ENCODE results near the gene CYP11A1. TPM values are rescaled to one million over a fixed set of nuclear protein-coding genes. Genes with fewer than 3 reads are reported as not detected.

CYP11A1 gene
- total and polyA plus RNA-seq, 10 of the 15 experiments (the other 5 are each of a cell fraction or from before 2014, with no cell fraction given): 0.11 to 1.2 (median 0.23) TPM; not detected in 5

DNA sequence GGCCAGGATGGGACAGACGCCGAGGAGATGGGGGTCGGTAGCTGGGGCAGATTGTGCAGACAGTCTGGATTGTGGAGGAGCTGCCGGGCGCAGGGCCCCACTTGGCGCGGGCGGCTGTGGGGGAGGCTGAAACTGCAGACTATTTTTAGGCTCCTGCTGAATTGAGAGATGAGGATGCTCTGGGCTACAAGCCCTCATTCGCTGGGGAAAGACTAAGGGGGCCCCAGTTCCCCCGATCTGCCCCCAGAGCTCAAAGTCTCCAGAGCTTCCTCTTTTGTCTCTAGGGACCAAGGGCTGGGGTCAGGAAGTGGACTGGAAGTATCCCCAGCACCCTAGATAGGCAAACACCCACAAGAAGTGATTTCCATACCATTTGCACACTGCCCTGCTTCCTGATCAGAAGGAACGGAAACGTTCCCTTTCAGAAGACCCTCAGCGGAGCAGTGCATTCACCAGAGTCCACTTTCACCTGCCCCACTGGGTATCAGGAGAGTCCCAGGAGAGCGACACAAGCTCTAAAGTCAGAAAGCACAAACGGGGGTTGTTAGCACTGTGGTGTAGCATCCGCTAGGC, 36.6 kb upstream of the CYP11A1 start (continued):
- no peak for TF ChIP-seq MTA3 (IDR thresholded peaks at IDR 0.05; ENCODE audit: borderline replicate concordance, low read length)

- ChIA-PET SMC1A (ENCODE audit: uncharacterized antibody, unreplicated experiment) (interaction anchor here (1.0 to 12.5 kb wide), 11 partner anchors 9 to 384 kb away, joined by 3 to 336 read pairs (median 9); partner anchors contain the start of gene SEMA7A), RAD21 (ENCODE audit: unreplicated experiment) (interaction anchor here (1.0 to 20.3 kb wide), 11 partner anchors 9 to 386 kb away, joined by 3 to 496 read pairs (median 9); partner anchors contain the start of gene SEMA7A), CTCF (interaction anchor here (0.9 to 15.7 kb wide), 14 partner anchors 9 to 384 kb away, joined by 3 to 226 read pairs (median 6); partner anchors contain the start of gene SEMA7A), POLR2A (interaction anchor here (1.2 to 15.4 kb wide), 9 partner anchors 10 to 384 kb away, joined by 3 to 325 read pairs (median 8); partner anchors contain the start of genes SEMA7A and UBL7)
- peak overlapping the region; percentile 100 for H3K27ac ChIP-seq (ENCODE audit: control insufficient read depth, insufficient read depth)
- H3K79me2 ChIP-seq (ENCODE audit: control insufficient read depth, insufficient read depth, low read length): peaks cover 34% of the 10 kb centered on the region
- H3K4me2 ChIP-seq (ENCODE audit: control insufficient read depth, insufficient read depth): peak overlapping the region; percentile 100
- no peak overlapping the region for H2AFZ ChIP-seq (ENCODE audit: control insufficient read depth, low read depth, low read length)
- H3K9me3 ChIP-seq (replicated peaks; ENCODE audit: control insufficient read depth, insufficient read depth, low read length): no peaks in the 10 kb centered on the region
- 2% methylated on average over 9 of the region's 10 CpGs for WGBS (ENCODE audit: insufficient coverage, insufficient replicate concordance, low lambda C conversion rate, missing lambda C conversion rate)
- ATAC-seq: peak; percentile 23
- H3K27me3 ChIP-seq (replicated peaks in 1 of 2; ENCODE audit: control insufficient read depth in 2 of 2, insufficient read depth in 2 of 2, low read length in 1 of 2): no peaks in the 10 kb centered on the region
- BruUV-seq (replicated peaks): no TSS peak
- no peak for DNase-seq (ENCODE audit: low read depth, low spot score)
- H3K36me3 ChIP-seq (ENCODE audit: control insufficient read depth in 2 of 2, insufficient read depth in 2 of 2, low read length in 1 of 2): no peaks in the 10 kb centered on the region; a peak in 1 of 4 replicates
- no peak for FAIRE-seq
- in situ Hi-C loops (cut with MboI): no loop called here
- H3K4me3 ChIP-seq: peak overlapping the region; percentile 64; the same call in 1 of the 2 replicates
- H3K9ac ChIP-seq (ENCODE audit: control insufficient read depth, insufficient read depth, low read length): peak overlapping the region; percentile 85
- peaks cover 71% of the 10 kb centered on the region for H3K4me1 ChIP-seq (ENCODE audit: control insufficient read depth, insufficient read depth, low read length)
- intact Hi-C loops (cut with micrococcal nuclease; ENCODE audit: unreplicated experiment): no loop called here
- H4K20me1 ChIP-seq (ENCODE audit: control insufficient read depth, insufficient read depth): no peaks in the 10 kb centered on the region
- no peak for TF ChIP-seq SMAD5 (IDR thresholded peaks at IDR 0.05; ENCODE audit: low read depth)
- TF ChIP-seq JUND (IDR thresholded peaks at IDR 0.05; ENCODE audit: low read depth, low read length): no peak
- TF ChIP-seq ZBED1 (IDR thresholded peaks at IDR 0.05; ENCODE audit: borderline replicate concordance): no peak
- TF ChIP-seq ZZZ3 (IDR thresholded peaks at IDR 0.05; ENCODE audit: control insufficient read depth, insufficient read length, low read depth): no peak
- TF ChIP-seq ELK1 (IDR thresholded peaks at IDR 0.05; ENCODE audit: low read depth, low read length): no peak
- TF ChIP-seq RBBP5 (conservative IDR thresholded peaks at IDR 0.05): no peak
- TF ChIP-seq KAT2A (conservative IDR thresholded peaks at IDR 0.05; ENCODE audit: control insufficient read depth, low read depth, low read length): no peak
- no peak for TF ChIP-seq NFYA (IDR thresholded peaks at IDR 0.05; ENCODE audit: borderline replicate concordance, low read depth, low read length)
- TF ChIP-seq RCOR1 (conservative IDR thresholded peaks at IDR 0.05; ENCODE audit: low read depth, low read length): no peak
- TF ChIP-seq, protein P1, sequence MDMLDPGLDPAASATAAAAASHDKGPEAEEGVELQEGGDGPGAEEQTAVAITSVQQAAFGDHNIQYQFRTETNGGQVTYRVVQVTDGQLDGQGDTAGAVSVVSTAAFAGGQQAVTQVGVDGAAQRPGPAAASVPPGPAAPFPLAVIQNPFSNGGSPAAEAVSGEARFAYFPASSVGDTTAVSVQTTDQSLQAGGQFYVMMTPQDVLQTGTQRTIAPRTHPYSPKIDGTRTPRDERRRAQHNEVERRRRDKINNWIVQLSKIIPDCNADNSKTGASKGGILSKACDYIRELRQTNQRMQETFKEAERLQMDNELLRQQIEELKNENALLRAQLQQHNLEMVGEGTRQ (IDR thresholded peaks at IDR 0.05; ENCODE audit: borderline replicate concordance, low read depth, low read length): no peak; the same call in 1 of the 2 replicates
- TF ChIP-seq POU2F2 (IDR thresholded peaks at IDR 0.05; ENCODE audit: borderline replicate concordance, low read depth, low read length): peak; percentile 93; the same call in 1 of the 3 replicates
- TF ChIP-seq MXI1 (IDR thresholded peaks at IDR 0.05; ENCODE audit: low read depth, low read length): no peak
- TF ChIP-seq ASH2L (IDR thresholded peaks at IDR 0.05; ENCODE audit: borderline replicate concordance, low read depth): no peak
- no peak for TF ChIP-seq RAD21 (IDR thresholded peaks at IDR 0.05; ENCODE audit: insufficient read depth, low read depth, low read length)
- no peak for TF ChIP-seq NFXL1 (IDR thresholded peaks at IDR 0.05; ENCODE audit: borderline replicate concordance)
- TF ChIP-seq, protein P2, sequence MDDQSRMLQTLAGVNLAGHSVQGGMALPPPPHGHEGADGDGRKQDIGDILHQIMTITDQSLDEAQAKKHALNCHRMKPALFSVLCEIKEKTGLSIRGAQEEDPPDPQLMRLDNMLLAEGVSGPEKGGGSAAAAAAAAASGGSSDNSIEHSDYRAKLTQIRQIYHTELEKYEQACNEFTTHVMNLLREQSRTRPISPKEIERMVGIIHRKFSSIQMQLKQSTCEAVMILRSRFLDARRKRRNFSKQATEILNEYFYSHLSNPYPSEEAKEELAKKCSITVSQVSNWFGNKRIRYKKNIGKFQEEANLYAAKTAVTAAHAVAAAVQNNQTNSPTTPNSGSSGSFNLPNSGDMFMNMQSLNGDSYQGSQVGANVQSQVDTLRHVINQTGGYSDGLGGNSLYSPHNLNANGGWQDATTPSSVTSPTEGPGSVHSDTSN (IDR thresholded peaks at IDR 0.05; ENCODE audit: insufficient replicate concordance, low read depth, low read length): no peak
- no peak for TF ChIP-seq ZNF217 (IDR thresholded peaks at IDR 0.05)
- TF ChIP-seq CREM (IDR thresholded peaks at IDR 0.05; ENCODE audit: low read depth): no peak; the same call in 1 of the 2 replicates
- TF ChIP-seq TAF1 (IDR thresholded peaks at IDR 0.05; ENCODE audit: borderline replicate concordance, low read depth, low read length): peak; percentile 81
- peak; percentile 61 for TF ChIP-seq SP1 (IDR thresholded peaks at IDR 0.05; ENCODE audit: low read depth, low read length)
- no peak for TF ChIP-seq FOXM1 (IDR thresholded peaks at IDR 0.05; ENCODE audit: low read depth, low read length)
These were observed 36.1 kb upstream of the CYP11A1 start for GRCh38 chr15:74403588-74403919.
